Hepatocyte (in vitro differentiated cells): ENCODE measurements around the gene RAF1.

Source experiments
- EZH2phosphoT487 ChIP-seq: fragments of 200-600 bp; sonication (generic); IDR thresholded peaks from one replicate; pipeline ENCODE4 v1.6.1; 2018; ENCODE audit warnings: antibody characterized with exemption, mild to moderate bottlenecking, low read depth, moderate library complexity; ENCODE audit not compliant: unreplicated experiment, severe bottlenecking
- TF ChIP-seq, protein P1 (sequence below): fragments of 200-600 bp; sonication (generic); IDR thresholded peaks from 2 replicates; pipeline ENCODE4 v1.5.1; 2016; ENCODE audit warnings: antibody characterized with exemption, mild to moderate bottlenecking; ENCODE audit not compliant: poor library complexity

DNA sequence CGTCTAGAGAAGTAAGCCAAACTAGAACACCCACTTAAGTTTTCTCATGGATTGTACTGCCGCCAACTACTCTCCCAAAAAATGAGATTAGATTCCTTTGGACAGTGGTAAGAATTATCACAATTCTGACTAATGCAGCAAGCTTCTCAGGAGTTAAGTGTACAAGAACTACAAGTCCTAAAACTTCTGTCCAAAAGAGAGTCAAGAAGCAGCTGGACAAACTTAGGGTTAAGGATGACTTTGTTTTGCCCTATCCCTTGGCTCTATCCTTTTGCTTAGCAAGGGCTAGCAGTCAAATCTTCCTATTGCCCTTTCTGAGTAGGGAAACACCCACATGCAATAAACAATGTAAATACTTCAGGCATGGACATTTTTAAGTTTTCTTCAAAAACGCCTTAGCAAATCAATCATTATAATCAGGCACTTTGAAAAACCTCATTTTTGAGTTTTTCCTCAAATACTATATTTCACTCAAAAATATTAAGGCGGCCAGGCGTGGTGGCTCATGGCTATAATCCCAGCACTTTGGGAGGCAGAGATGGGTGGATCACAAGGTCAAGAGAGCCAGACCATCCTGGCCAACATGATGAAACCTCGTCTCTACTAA is 19.5 kb downstream of the RAF1 start:
- TF ChIP-seq, protein P1, sequence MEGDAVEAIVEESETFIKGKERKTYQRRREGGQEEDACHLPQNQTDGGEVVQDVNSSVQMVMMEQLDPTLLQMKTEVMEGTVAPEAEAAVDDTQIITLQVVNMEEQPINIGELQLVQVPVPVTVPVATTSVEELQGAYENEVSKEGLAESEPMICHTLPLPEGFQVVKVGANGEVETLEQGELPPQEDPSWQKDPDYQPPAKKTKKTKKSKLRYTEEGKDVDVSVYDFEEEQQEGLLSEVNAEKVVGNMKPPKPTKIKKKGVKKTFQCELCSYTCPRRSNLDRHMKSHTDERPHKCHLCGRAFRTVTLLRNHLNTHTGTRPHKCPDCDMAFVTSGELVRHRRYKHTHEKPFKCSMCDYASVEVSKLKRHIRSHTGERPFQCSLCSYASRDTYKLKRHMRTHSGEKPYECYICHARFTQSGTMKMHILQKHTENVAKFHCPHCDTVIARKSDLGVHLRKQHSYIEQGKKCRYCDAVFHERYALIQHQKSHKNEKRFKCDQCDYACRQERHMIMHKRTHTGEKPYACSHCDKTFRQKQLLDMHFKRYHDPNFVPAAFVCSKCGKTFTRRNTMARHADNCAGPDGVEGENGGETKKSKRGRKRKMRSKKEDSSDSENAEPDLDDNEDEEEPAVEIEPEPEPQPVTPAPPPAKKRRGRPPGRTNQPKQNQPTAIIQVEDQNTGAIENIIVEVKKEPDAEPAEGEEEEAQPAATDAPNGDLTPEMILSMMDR = no peak
- no peak for TF ChIP-seq EZH2phosphoT487
